Measurements from ENCODE around the gene SMIM38. TPM values are rescaled to one million over a fixed set of nuclear protein-coding genes. Genes with fewer than 3 reads are reported as not detected.

Gene SMIM38
- total RNA-seq, 2 donors from 2014 or later: 8.9 to 15.6 TPM

DNA sequence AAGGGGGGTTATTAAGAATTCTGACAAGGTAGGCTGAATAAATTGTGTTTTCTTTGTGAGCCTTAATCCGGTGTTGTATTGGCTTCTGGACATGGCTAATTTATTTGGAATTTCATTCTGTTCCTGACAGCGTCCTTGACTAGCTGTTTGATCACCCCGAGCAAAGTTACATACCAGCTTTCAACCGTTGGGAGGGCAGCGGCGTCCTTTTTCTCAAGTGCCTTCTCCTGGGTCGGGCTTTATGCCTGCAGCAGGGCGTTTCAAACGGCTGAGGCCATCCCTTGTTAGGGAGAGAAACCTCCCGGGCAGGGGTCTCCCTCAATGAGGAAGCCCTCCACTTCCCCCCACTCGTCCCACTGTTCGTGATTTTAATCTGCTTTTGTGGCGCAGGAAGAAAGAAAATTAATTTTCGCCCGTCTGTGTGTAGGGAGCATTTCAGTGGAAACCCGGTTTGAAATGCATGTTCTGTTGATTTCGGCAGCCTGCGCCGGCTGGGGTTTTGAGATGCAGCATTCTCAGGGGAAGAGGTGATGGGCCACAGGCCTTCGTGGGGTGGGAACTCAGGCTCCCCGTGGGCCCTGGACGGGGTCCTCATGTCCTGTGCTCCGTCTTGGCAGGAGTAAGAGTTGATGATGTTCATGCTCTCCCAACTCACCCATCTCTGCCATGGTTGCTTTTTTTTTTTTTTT, 2.9 kb upstream of the SMIM38 start:
- Histone ChIP-seq H3K27me3 (no peaks in the 10 kb centered on the region), H3K9me3 (no peaks in the 10 kb centered on the region), H3K4me3 (no peak overlapping the region), H3K36me3 (replicated peaks in 1 of 2; ENCODE audit: insufficient read depth in 1 of 2, low read depth in 2 of 2) (no peaks in the 10 kb centered on the region), H3K4me1 (peaks cover 32% of the 10 kb centered on the region), H3K27ac (peak overlapping the region; percentile 16 to 69 (median 51))
- TF ChIP-seq, protein P1, sequence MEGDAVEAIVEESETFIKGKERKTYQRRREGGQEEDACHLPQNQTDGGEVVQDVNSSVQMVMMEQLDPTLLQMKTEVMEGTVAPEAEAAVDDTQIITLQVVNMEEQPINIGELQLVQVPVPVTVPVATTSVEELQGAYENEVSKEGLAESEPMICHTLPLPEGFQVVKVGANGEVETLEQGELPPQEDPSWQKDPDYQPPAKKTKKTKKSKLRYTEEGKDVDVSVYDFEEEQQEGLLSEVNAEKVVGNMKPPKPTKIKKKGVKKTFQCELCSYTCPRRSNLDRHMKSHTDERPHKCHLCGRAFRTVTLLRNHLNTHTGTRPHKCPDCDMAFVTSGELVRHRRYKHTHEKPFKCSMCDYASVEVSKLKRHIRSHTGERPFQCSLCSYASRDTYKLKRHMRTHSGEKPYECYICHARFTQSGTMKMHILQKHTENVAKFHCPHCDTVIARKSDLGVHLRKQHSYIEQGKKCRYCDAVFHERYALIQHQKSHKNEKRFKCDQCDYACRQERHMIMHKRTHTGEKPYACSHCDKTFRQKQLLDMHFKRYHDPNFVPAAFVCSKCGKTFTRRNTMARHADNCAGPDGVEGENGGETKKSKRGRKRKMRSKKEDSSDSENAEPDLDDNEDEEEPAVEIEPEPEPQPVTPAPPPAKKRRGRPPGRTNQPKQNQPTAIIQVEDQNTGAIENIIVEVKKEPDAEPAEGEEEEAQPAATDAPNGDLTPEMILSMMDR (IDR thresholded peaks at IDR 0.05): no peak
- no peak for TF ChIP-seq POLR2A (IDR thresholded peaks at IDR 0.05)
- peak in 2 of 4 donors; percentile 33 to 43 for DNase-seq
- WGBS, 2 donors: 42 to 58% methylated on average over 23 of the region's 23 CpGs
- peak; percentile 35 for ATAC-seq
- intact Hi-C loops (cut with DNase I): no loop called here

DNA sequence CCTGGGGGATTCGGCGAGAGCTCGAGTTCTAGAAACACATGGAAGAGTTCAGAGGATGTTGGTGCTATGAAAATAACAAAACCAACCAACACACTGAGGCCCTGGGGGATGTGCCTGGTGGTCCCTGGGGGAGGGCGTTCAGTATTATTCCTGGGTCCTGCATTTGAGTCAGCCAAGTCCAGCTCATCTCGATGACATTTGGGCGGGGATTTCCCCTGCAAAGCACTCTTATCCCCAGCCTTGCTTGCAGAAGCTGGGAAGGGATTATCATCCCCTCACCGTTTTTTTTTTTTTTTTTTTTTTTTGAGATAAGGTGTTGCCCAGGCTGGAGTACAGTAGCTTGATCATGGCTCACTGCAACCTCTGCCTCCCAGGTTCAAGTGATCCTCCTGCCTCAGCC, 2.1 kb upstream of the SMIM38 start:
- TF ChIP-seq POLR2A (IDR thresholded peaks at IDR 0.05): no peak
- TF ChIP-seq, protein P1 (IDR thresholded peaks at IDR 0.05): no peak
- no peak for DNase-seq
- peak overlapping the region in 2 of 4 donors; percentile 46 to 56 for H3K27ac ChIP-seq
- H3K27me3 ChIP-seq: no peaks in the 10 kb centered on the region
- H3K36me3 ChIP-seq (replicated peaks in 1 of 2; ENCODE audit: insufficient read depth in 1 of 2, low read depth in 2 of 2): no peaks in the 10 kb centered on the region
- H3K4me1 ChIP-seq: peaks cover 32% of the 10 kb centered on the region
- H3K4me3 ChIP-seq: no peak overlapping the region
- ATAC-seq: no peak
- intact Hi-C loops (cut with DNase I): no loop called here
- WGBS, 2 donors: 70 to 74% methylated on average over 7 of the region's 7 CpGs
- no peaks in the 10 kb centered on the region for H3K9me3 ChIP-seq

DNA sequence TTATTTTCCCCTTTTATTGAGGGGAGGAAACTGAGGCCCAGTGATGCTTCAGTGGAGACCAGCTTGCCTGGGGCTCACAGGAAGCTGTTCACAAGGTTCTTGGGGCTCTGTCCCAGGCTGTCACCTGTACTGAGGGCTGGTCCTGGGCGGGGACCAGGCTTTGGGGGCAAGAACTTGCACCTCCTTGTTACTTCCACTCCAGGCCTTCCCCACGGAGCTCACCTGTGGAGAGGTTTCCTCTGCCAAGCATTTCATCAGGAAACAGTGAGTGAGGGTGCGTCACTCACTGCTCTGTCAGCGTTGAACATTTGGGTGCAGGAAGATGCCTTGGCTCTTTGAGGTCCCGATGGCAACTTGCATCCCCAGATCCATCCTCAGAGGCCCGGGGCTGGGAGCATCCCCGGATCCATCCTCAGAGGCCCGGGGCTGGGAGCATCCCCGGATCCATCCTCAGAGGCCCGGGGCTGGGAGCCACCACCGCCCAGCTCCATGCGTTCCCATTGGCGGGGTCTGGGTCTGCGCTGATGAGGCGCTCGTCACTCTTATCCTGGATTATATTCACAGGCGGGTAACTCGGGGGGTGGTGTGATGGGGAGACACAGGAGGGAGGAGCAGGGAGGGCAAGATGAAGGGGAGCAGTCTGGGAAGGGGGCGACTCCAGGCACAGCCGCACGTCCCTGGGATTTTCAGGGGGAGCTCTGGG, 1.4 kb upstream of the SMIM38 start:
- ATAC-seq (no peak), DNase-seq (no peak)
- intact Hi-C loops (cut with DNase I): no loop called here
- 83 to 84% methylated on average over 17 of the region's 21 CpGs for WGBS, 2 donors
- no peaks in the 10 kb centered on the region for H3K36me3 ChIP-seq (replicated peaks in 1 of 2; ENCODE audit: insufficient read depth in 1 of 2, low read depth in 2 of 2)
- no peak overlapping the region for H3K4me3 ChIP-seq
- H3K27me3 ChIP-seq: no peaks in the 10 kb centered on the region
- H3K4me1 ChIP-seq: peaks cover 32% of the 10 kb centered on the region
- H3K9me3 ChIP-seq: no peaks in the 10 kb centered on the region
- H3K27ac ChIP-seq: peak overlapping the region in 1 of 4 donors; percentile 81
- TF ChIP-seq, protein P1 (IDR thresholded peaks at IDR 0.05): no peak
- no peak for TF ChIP-seq POLR2A (IDR thresholded peaks at IDR 0.05)

DNA sequence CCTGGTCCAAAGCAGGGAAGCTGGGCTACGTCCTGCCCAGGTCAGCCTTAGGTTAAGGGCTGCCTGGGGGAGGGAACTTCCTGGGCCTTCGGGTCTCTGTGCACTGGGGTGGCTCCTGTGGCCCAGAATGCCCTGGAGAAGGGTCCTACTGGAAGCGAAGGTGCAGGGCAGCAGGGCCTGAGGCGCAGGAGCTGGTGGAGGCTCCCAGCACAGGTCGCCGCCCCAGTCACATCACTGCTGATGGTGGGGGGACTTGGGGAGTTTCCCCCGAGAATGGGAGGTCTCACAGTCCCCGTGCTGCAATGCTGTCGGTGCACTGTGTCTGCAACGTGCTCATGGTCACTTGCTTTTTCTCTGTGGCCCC, 815 bp upstream of the SMIM38 start:
- Histone ChIP-seq H3K4me3 (no peak overlapping the region), H3K27ac (peak overlapping the region in 2 of 4 donors; percentile 76 to 81), H3K27me3 (no peaks in the 10 kb centered on the region), H3K4me1 (peaks cover 32% of the 10 kb centered on the region), H3K9me3 (no peaks in the 10 kb centered on the region), H3K36me3 (replicated peaks in 1 of 2; ENCODE audit: insufficient read depth in 1 of 2, low read depth in 2 of 2) (no peaks in the 10 kb centered on the region)
- TF ChIP-seq, protein P1 (IDR thresholded peaks at IDR 0.05): no peak
- TF ChIP-seq POLR2A (IDR thresholded peaks at IDR 0.05): no peak
- DNase-seq (no peak), ATAC-seq (no peak)
- 88 to 90% methylated on average over 2 to 10 of the region's 10 CpGs for WGBS, 2 donors
- intact Hi-C loops (cut with DNase I): no loop called here

Data from body of pancreas (tissue), 4 donors.